ENCODE results near the gene KSR1. TPM values are rescaled to one million over a fixed set of nuclear protein-coding genes. Genes with fewer than 3 reads are reported as not detected.

KSR1 gene
- total and polyA plus RNA-seq, 9 of the 15 experiments (the other 6 are each of a cell fraction or from before 2014, with no cell fraction given): 1.4 to 51.7 (median 18.4) TPM

GRCh38 chr17:27573971-27574525, 117.8 kb downstream of the KSR1 start (continued):
- TF ChIP-seq TAF15 (IDR thresholded peaks at IDR 0.05; ENCODE audit: low read depth, low read length) (no peak), MED1 (CRISPR knock-in tag; IDR thresholded peaks at IDR 0.05; ENCODE audit: borderline replicate concordance) (no peak), ILF3 (IDR thresholded peaks at IDR 0.05; ENCODE audit: borderline replicate concordance) (no peak), STAT5B (CRISPR knock-in tag; IDR thresholded peaks at IDR 0.05) (no peak), ARID3B (CRISPR knock-in tag; IDR thresholded peaks at IDR 0.05; ENCODE audit: borderline replicate concordance) (no peak), SRF (CRISPR knock-in tag; IDR thresholded peaks at IDR 0.05) (no peak), CREB1 (IDR thresholded peaks at IDR 0.05) (peak; percentile 35; the same call in 1 of the 2 replicates), CREB1 (CRISPR knock-in tag; IDR thresholded peaks at IDR 0.05) (no peak), ERF (CRISPR knock-in tag; IDR thresholded peaks at IDR 0.05) (0 out of 2 replicates have a peak, but pooled peaks have one; percentile 28), KAT8 (IDR thresholded peaks at IDR 0.05; ENCODE audit: low read depth) (no peak), HLTF (IDR thresholded peaks at IDR 0.05) (peak; percentile 85), NFIX (CRISPR knock-in tag; IDR thresholded peaks at IDR 0.05; ENCODE audit: low read depth) (no peak), ARNT (IDR thresholded peaks at IDR 0.05) (peak; percentile 87 to 90; a peak in 3 of 4 replicates), GABPB2 (CRISPR knock-in tag; conservative IDR thresholded peaks at IDR 0.05) (no peak), L3MBTL2 (IDR thresholded peaks at IDR 0.05) (peak; percentile 15; the same call in 1 of the 2 replicates), MTA3 (IDR thresholded peaks at IDR 0.05; ENCODE audit: borderline replicate concordance) (peak; percentile 90; the same call in 1 of the 2 replicates), IRF1 (CRISPR knock-in tag; IDR thresholded peaks at IDR 0.05; ENCODE audit: borderline replicate concordance) (no peak), NFYB (IDR thresholded peaks at IDR 0.05; ENCODE audit: extremely low read depth, insufficient read length) (no peak), SNIP1 (IDR thresholded peaks at IDR 0.05; ENCODE audit: low read depth) (no peak), PHF20 (IDR thresholded peaks at IDR 0.05; ENCODE audit: partially characterized antibody) (no peak), RFX5 (IDR thresholded peaks at IDR 0.05; ENCODE audit: low read depth, low read length) (no peak), SMAD3 (CRISPR knock-in tag; conservative IDR thresholded peaks at IDR 0.05) (no peak; the same call in 1 of the 2 replicates), ZNF77 (CRISPR knock-in tag; IDR thresholded peaks at IDR 0.05) (no peak), ZNF212 (CRISPR knock-in tag; IDR thresholded peaks at IDR 0.05) (no peak), NCOA2 (IDR thresholded peaks at IDR 0.05; ENCODE audit: partially characterized antibody in 2 of 2) (peak; percentile 81 to 84), ARHGAP35 (IDR thresholded peaks at IDR 0.05; ENCODE audit: partially characterized antibody) (no peak), ARID1B (IDR thresholded peaks at IDR 0.05) (peak; percentile 97), ZFX (CRISPR knock-in tag; IDR thresholded peaks at IDR 0.05) (no peak), TCF3 (CRISPR knock-in tag; IDR thresholded peaks at IDR 0.05) (peak; percentile 86), TOE1 (IDR thresholded peaks at IDR 0.05; ENCODE audit: borderline replicate concordance) (no peak; the same call in 1 of the 2 replicates), TOE1 (CRISPR knock-in tag; IDR thresholded peaks at IDR 0.05; ENCODE audit: borderline replicate concordance, low read depth) (no peak), EZH2 (IDR thresholded peaks at IDR 0.05; ENCODE audit: borderline replicate concordance, low read depth, low read length) (no peak)
